ENCODE measurements around the gene SCP2.

DNA sequence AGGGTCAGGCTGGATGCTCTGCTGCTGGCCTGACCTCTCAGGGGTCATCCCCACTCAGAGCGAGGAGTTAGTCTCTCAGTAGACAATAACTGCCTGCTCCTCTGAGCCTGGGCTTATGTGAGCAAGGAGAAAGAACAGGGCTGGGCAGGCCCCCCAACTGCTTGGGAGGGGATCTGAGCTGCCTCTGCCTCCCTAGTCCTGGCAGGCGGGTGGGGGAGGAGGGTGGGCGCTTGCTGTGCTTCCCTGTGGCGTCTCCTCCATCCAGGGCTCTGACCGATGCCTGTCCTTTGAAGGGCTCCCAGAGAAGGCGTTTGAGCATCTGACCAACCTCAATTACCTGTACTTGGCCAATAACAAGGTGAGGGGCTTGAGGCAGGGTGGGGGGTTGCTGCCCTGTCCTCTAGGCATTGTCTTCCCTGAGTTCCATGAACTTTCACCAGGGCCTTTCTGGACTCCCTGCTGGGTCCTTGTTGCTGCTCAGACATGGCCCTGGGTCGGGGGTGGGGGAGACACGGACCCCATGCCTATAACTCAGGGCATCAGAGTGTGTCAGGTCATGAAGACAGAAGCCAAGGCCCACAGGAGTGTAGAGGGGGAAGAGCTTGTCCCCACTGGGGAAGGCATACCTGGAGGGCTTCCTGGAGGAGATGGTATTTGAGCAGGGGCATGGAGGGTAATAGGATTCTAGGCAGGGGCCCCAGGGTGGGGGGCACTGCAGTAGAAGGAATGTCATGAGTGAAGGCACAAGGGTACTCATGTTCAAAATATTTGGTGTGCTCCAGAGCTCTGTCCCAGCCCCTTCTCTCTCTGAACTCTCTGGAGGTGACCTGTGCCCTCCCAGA, 147.5 kb downstream of the SCP2 start:
- TF ChIP-seq CTCF (IDR thresholded peaks at IDR 0.05) (no peak), POLR2A (IDR thresholded peaks at IDR 0.05) (no peak)

Measured in esophagus squamous epithelium (tissue), 4 donors.